Nephron (organoid): ENCODE measurements around the gene EML1.

Source experiments
- H3K27ac Mint-ChIP-seq, 3 experiments: 2 replicates each; pipeline ENCODE4 v1.8.0; 2020; ENCODE audit warnings: mixed read lengths in 3 of 3, mild to moderate bottlenecking in 2 of 3, moderate library complexity in 1 of 3
- H3K27me3 Mint-ChIP-seq: 2 replicates; pipeline ENCODE4 v1.8.0; 2021; ENCODE audit warnings: low read depth, mild to moderate bottlenecking, moderate library complexity, mixed read lengths
- H3K36me3 Mint-ChIP-seq: 2 replicates; pipeline ENCODE4 v1.8.0; 2020; ENCODE audit warnings: low read depth, mixed read lengths
- H3K4me1 Mint-ChIP-seq: 2 replicates; pipeline ENCODE4 v1.8.0; 2020; ENCODE audit warnings: mixed read lengths
- H3K4me3 Mint-ChIP-seq, 3 experiments: 2 replicates each; pipeline ENCODE4 v1.8.0; 2020; ENCODE audit warnings: mild to moderate bottlenecking in 3 of 3, mixed read lengths in 3 of 3, moderate library complexity in 2 of 3
- H3K9me3 Mint-ChIP-seq: 2 replicates; pipeline ENCODE4 v1.8.0; 2020; ENCODE audit warnings: mixed read lengths
- CTCF ChIP-seq, 3 experiments: fragments of 200-600 bp; sonication (generic); IDR thresholded peaks; one replicate each; pipeline ENCODE4 v1.5.0; 2021; ENCODE audit warnings: antibody characterized with exemption in 3 of 3; ENCODE audit not compliant: unreplicated experiment in 3 of 3

EML1 gene

GRCh38 chr14:99937475-99938244 is 144.4 kb downstream of the EML1 start:
- Mint-ChIP-seq H3K27ac (no peak overlapping the region), H3K4me1 (no peaks in the 10 kb centered on the region), H3K9me3 (no peaks in the 10 kb centered on the region), H3K36me3 (peaks cover 29% of the 10 kb centered on the region), H3K4me3 (no peak overlapping the region), H3K27me3 (no peaks in the 10 kb centered on the region)
- TF ChIP-seq CTCF (IDR thresholded peaks at IDR 0.05; ENCODE audit: unreplicated experiment in 3 of 3), result no peak

GRCh38 chr14:99938376-99938775 is 145.2 kb downstream of the EML1 start:
- TF ChIP-seq CTCF (IDR thresholded peaks at IDR 0.05; ENCODE audit: unreplicated experiment in 3 of 3), result no peak
- H3K4me3 Mint-ChIP-seq, result no peak overlapping the region
- no peak overlapping the region for H3K27ac Mint-ChIP-seq
- H3K36me3 Mint-ChIP-seq, result peaks cover 34% of the 10 kb centered on the region
- no peaks in the 10 kb centered on the region for H3K27me3 Mint-ChIP-seq
- H3K9me3 Mint-ChIP-seq, result no peaks in the 10 kb centered on the region
- no peaks in the 10 kb centered on the region for H3K4me1 Mint-ChIP-seq

GRCh38 chr14:99938896-99939295 is 145.7 kb downstream of the EML1 start:
- H3K27ac Mint-ChIP-seq, result no peak overlapping the region
- H3K4me3 Mint-ChIP-seq, result no peak overlapping the region
- no peaks in the 10 kb centered on the region for H3K27me3 Mint-ChIP-seq
- TF ChIP-seq CTCF (IDR thresholded peaks at IDR 0.05; ENCODE audit: unreplicated experiment in 3 of 3), result no peak
- no peaks in the 10 kb centered on the region for H3K9me3 Mint-ChIP-seq
- H3K36me3 Mint-ChIP-seq, result peaks cover 37% of the 10 kb centered on the region
- no peaks in the 10 kb centered on the region for H3K4me1 Mint-ChIP-seq

GRCh38 chr14:99939421-99939820 is 146.2 kb downstream of the EML1 start:
- Mint-ChIP-seq H3K36me3 (peaks cover 37% of the 10 kb centered on the region), H3K27ac (no peak overlapping the region), H3K4me1 (no peaks in the 10 kb centered on the region), H3K27me3 (peaks cover 3% of the 10 kb centered on the region), H3K4me3 (no peak overlapping the region), H3K9me3 (no peaks in the 10 kb centered on the region)
- TF ChIP-seq CTCF (IDR thresholded peaks at IDR 0.05; ENCODE audit: unreplicated experiment in 3 of 3), result no peak

GRCh38 chr14:99940064-99940463 is 146.9 kb downstream of the EML1 start:
- H3K4me1 Mint-ChIP-seq, result no peaks in the 10 kb centered on the region
- peaks cover 3% of the 10 kb centered on the region for H3K27me3 Mint-ChIP-seq
- no peak overlapping the region for H3K27ac Mint-ChIP-seq
- no peak overlapping the region for H3K4me3 Mint-ChIP-seq
- no peaks in the 10 kb centered on the region for H3K9me3 Mint-ChIP-seq
- no peak for TF ChIP-seq CTCF (IDR thresholded peaks at IDR 0.05; ENCODE audit: unreplicated experiment in 3 of 3)
- peaks cover 32% of the 10 kb centered on the region for H3K36me3 Mint-ChIP-seq

GRCh38 chr14:99941211-99941610 is 148.0 kb downstream of the EML1 start:
- Mint-ChIP-seq H3K27ac (no peak overlapping the region), H3K36me3 (peaks cover 28% of the 10 kb centered on the region), H3K4me3 (no peak overlapping the region), H3K27me3 (peaks cover 5% of the 10 kb centered on the region), H3K9me3 (no peaks in the 10 kb centered on the region), H3K4me1 (peaks cover 1% of the 10 kb centered on the region)
- TF ChIP-seq CTCF (IDR thresholded peaks at IDR 0.05; ENCODE audit: unreplicated experiment in 3 of 3), result no peak
